ENCODE measurements around the gene CUTA. TPM values are rescaled to one million over a fixed set of nuclear protein-coding genes. Genes with fewer than 3 reads are reported as not detected.
A peak's percentile ranks its signal among the peaks of the same experiment; 100 is the strongest.

The CUTA gene
- total RNA-seq, 1 experiment from 2014 or later = 257 TPM

DNA sequence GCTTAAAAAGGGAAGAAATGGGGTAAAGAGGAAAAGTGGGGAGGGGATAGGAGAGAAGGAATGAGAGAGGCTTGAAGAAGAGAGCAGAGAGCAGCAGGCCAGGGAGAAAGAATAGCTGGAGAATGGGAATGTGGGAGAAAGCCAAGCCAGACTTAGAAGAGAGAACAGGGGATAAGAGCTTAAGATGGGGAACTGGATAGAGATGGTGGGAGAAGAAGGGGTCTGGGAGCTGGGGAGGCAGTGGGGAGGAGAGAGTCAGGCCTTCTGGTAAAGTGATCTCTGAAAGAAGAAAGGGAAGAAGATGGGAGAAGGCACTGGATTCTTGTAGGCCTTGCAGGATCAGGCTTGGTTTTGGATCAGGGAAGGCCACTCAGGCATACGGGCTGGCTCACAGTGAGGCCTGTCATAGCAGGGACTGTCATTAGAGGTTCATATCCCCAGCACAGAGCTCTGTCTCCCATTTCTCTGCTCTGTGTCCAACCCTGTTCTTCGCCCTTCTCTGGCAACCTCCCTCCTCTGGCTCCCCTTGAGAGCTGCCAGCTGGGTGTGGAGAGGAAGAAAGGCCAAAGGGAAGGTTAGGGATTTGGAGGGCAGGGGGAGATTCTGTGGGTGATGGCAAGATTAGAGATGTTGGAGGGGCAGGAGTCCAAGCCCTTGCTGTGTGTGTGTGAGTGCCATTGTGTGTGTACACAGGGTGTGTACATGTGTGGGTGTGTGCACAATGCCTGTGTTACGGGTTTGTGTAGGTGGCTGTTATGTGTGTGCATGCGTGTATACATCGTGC, 11.3 kb upstream of the CUTA start:
- peaks cover 14% of the 10 kb centered on the region; the same call in 1 of the 2 replicates for H3K79me2 ChIP-seq (ENCODE audit: insufficient read depth, low read length)
- WGBS (ENCODE audit: extremely low coverage, insufficient read length, low lambda C conversion rate) = no CpG with 5 or more reads among the region's 5 CpGs

More for the DNA sequence above, 11.3 kb upstream of the CUTA start:
- Histone ChIP-seq H2BK15ac (ENCODE audit: low read depth, low read length) (no peak overlapping the region), H2BK20ac (ENCODE audit: low read depth, low read length, poor library complexity, severe bottlenecking) (no peak overlapping the region), H3K4me1 (ENCODE audit: insufficient read depth, low read length) (peaks cover 17% of the 10 kb centered on the region; the same call in 1 of the 2 replicates), H2BK12ac (ENCODE audit: insufficient read length, low read depth, low read length) (no peak overlapping the region), H3K4me2 (ENCODE audit: insufficient read depth, insufficient read length, low read length) (peak overlapping the region; percentile 3), H3K23me2 (ENCODE audit: insufficient read length, low read depth, low read length, poor library complexity, severe bottlenecking) (peaks cover 30% of the 10 kb centered on the region), H2AK5ac (ENCODE audit: insufficient read length, low read length) (no peak overlapping the region), H3K23ac (ENCODE audit: insufficient read length, low read depth, low read length) (no peak overlapping the region), H3K4ac (ENCODE audit: low read depth, low read length) (no peak overlapping the region), H3K27me3 (ENCODE audit: insufficient read depth, low read length) (no peaks in the 10 kb centered on the region), H3K9me3 (ENCODE audit: control insufficient read depth, low read depth, low read length) (no peaks in the 10 kb centered on the region), H4K5ac (ENCODE audit: insufficient read length, low read depth, low read length) (no peak overlapping the region), H2BK5ac (ENCODE audit: insufficient read length, low read length) (no peak overlapping the region), H3K18ac (ENCODE audit: insufficient read length, low read depth, low read length) (no peak overlapping the region), H4K8ac (replicated peaks; ENCODE audit: insufficient read length, low read depth, low read length) (no peak overlapping the region), H2AFZ (ENCODE audit: low read length) (no peak overlapping the region), H3K14ac (ENCODE audit: insufficient read depth, low read length) (no peak overlapping the region), H3K79me1 (ENCODE audit: insufficient read depth, low read depth, low read length, poor library complexity, severe bottlenecking) (no peaks in the 10 kb centered on the region), H3K56ac (ENCODE audit: insufficient read length, low read depth, low read length) (no peak overlapping the region), H3K27ac (ENCODE audit: insufficient read length, low read depth, low read length) (no peak overlapping the region), H3T11ph (ENCODE audit: low read length) (no peak overlapping the region), H3K9ac (ENCODE audit: extremely low read depth, insufficient read length, low read length) (no peak overlapping the region), H4K91ac (ENCODE audit: insufficient read length, low read depth, low read length) (no peak overlapping the region), H2BK120ac (ENCODE audit: low read depth, low read length, poor library complexity, severe bottlenecking) (no peak overlapping the region), H4K20me1 (ENCODE audit: control insufficient read depth, insufficient read depth, insufficient read length) (no peaks in the 10 kb centered on the region)
- peak overlapping the region; percentile 83 to 90 for H3K4me3 Mint-ChIP-seq
- peaks cover 5 to 16% (median 14%) of the 10 kb centered on the region in 3 experiments for H3K36me3 Mint-ChIP-seq (ENCODE audit: insufficient read depth in 1 of 3, low read depth in 3 of 3)
- no peak for TF ChIP-seq CTCF (conservative IDR thresholded peaks at IDR 0.05)
- H3K27ac Mint-ChIP-seq = peak overlapping the region; percentile 84 to 94 (median 84); a peak in 6 of 7 replicates
- no peaks in the 10 kb centered on the region; the same call in 1 of the 2 replicates for H3K27me3 Mint-ChIP-seq (ENCODE audit: low read depth)
- DNase-seq = no peak
- peaks cover 78 to 82% of the 10 kb centered on the region in 2 experiments for H3K4me1 Mint-ChIP-seq
- H3K9me3 Mint-ChIP-seq = no peaks in the 10 kb centered on the region; a peak in 1 of 5 replicates

All from H9 (cell line).